A549 (cell line): ENCODE data around the gene KRT27. TPM values are rescaled to one million over a fixed set of nuclear protein-coding genes. Genes with fewer than 3 reads are reported as not detected.
A peak's percentile ranks its signal among the peaks of the same experiment; 100 is the strongest.

Experiments used
- ATAC-seq, 2 experiments: fragments of 200-7000 bp in 1 of 2; fragments of >200 bp in 1 of 2; cut with Nextera tagmentation in 1 of 2; cut with Tn5 transposase in 1 of 2; 3 replicates each; pipeline versions ENCODE4 v1.8.0 to v1.9.1; 2018 to 2020; ENCODE audit warnings: mild to moderate bottlenecking in 1 of 2, moderate library complexity in 1 of 2
- CTCF ChIA-PET: fragments of 300-600 bp; sonication (Branson Sonifier 250); formaldehyde crosslinking; extraction: SDS; loops from one replicate; lab custom pipeline; 2021; ENCODE audit warnings: antibody characterized with exemption, inconsistent platforms; lab: Yijun Ruan, JAX
- POLR2A ChIA-PET: fragments of 350-600 bp; formaldehyde crosslinking; extraction: SDS; loops from one replicate; lab custom pipeline; 2021; ENCODE audit warnings: antibody characterized with exemption, inconsistent platforms; lab: Yijun Ruan, JAX
- DNase-seq, 2 experiments: peaks; one replicate each; pipeline versions ENCODE4 v3.0.0 to v3.0.0-alpha.2; 2011 to 2016; ENCODE audit warnings: low read depth in 1 of 2, low spot score in 1 of 2
- FAIRE-seq: peaks from 2 replicates; lab custom pipeline; 2011; peaks lifted over from hg19 to GRCh38; lab: Jason Lieb, UNC
- H3K27ac ChIP-seq, 2 experiments: fragments of >200 bp; sonication (Bioruptor Twin); formaldehyde crosslinking; 3 replicates each; pipeline ENCODE4 v1.5.1; 2016 to 2017
- H3K4me1 ChIP-seq: fragments of >200 bp; sonication (Bioruptor Twin); formaldehyde crosslinking; 3 replicates; pipeline ENCODE4 v1.6.1; 2016
- H3K4me2 ChIP-seq: fragments of >200 bp; sonication (Bioruptor Twin); formaldehyde crosslinking; 3 replicates; pipeline ENCODE4 v1.6.1; 2016
- H3K4me3 ChIP-seq: fragments of >200 bp; sonication (Bioruptor Twin); formaldehyde crosslinking; 3 replicates; pipeline ENCODE4 v1.5.1; 2016
- H3K9me3 ChIP-seq: fragments of >200 bp; sonication (Bioruptor Twin); formaldehyde crosslinking; 3 replicates; pipeline ENCODE4 v1.6.1; 2016
- EHMT2 ChIP-seq: fragments of 200-600 bp; sonication (generic); IDR thresholded peaks from 2 replicates; pipeline ENCODE4 v1.6.1; 2016; ENCODE audit warnings: antibody characterized with exemption, low read depth, mild to moderate bottlenecking, moderate library complexity
- ESRRA ChIP-seq: fragments of 150-350 bp; IDR thresholded peaks from 2 replicates; pipeline ENCODE4 v1.6.1; 2014; ENCODE audit warnings: mild to moderate bottlenecking, low read length, borderline replicate concordance
- FOSB ChIP-seq: fragments of 250-450 bp; sonication (Bioruptor Pico); IDR thresholded peaks from 2 replicates; pipeline ENCODE4 v1.5.0; 2020; ENCODE audit warnings: mild to moderate bottlenecking, moderate library complexity
- FOXS1 ChIP-seq: fragments of 250-450 bp; sonication (Bioruptor Pico); IDR thresholded peaks from 2 replicates; pipeline ENCODE4 v1.5.0; 2020; ENCODE audit warnings: mild to moderate bottlenecking, moderate library complexity
- GATA3 ChIP-seq: IDR thresholded peaks from 2 replicates; pipeline ENCODE4 v1.6.1; 2012; ENCODE audit warnings: borderline replicate concordance
- HDAC2 ChIP-seq: fragments of 200-600 bp; sonication (generic); IDR thresholded peaks from 2 replicates; pipeline ENCODE4 v1.6.1; 2016
- HEYL ChIP-seq: fragments of 250-450 bp; sonication (Bioruptor Pico); IDR thresholded peaks from 2 replicates; pipeline ENCODE4 v1.8.0; 2021; ENCODE audit warnings: mild to moderate bottlenecking, moderate library complexity
- HOXA7 ChIP-seq: fragments of 250-450 bp; sonication (Bioruptor Pico); IDR thresholded peaks from 2 replicates; pipeline ENCODE4 v1.5.0; 2020; ENCODE audit warnings: mild to moderate bottlenecking, moderate library complexity
- HOXB5 ChIP-seq: fragments of 250-450 bp; sonication (Bioruptor Pico); IDR thresholded peaks from 2 replicates; pipeline ENCODE4 v1.5.0; 2020; ENCODE audit warnings: mild to moderate bottlenecking, moderate library complexity
- JUN ChIP-seq, 2 experiments: fragments of >200 bp; sonication (Bioruptor Twin); formaldehyde crosslinking; IDR thresholded peaks; 2 replicates in 1 of 2; 3 replicates in 1 of 2; pipeline ENCODE4 v1.6.1; 2016 to 2017
- JUNB ChIP-seq: fragments of >200 bp; sonication (Bioruptor Twin); formaldehyde crosslinking; IDR thresholded peaks from 2 replicates; pipeline ENCODE4 v1.6.1; 2016
- KDM1A ChIP-seq: fragments of 200-600 bp; sonication (generic); IDR thresholded peaks from 2 replicates; pipeline ENCODE4 v1.6.1; 2016; ENCODE audit warnings: low read depth, mild to moderate bottlenecking
- KDM5A ChIP-seq: fragments of 200-600 bp; sonication (generic); IDR thresholded peaks from 2 replicates; pipeline ENCODE4 v1.6.1; 2016; ENCODE audit warnings: antibody characterized with exemption, mild to moderate bottlenecking
- MAZ ChIP-seq: fragments of 150-350 bp; IDR thresholded peaks from 2 replicates; pipeline ENCODE4 v1.6.1; 2014; ENCODE audit warnings: antibody characterized with exemption, low read depth, low read length, borderline replicate concordance
- NPAS2 ChIP-seq: fragments of 250-450 bp; sonication (Bioruptor Pico); IDR thresholded peaks from 2 replicates; pipeline ENCODE4 v1.8.0; 2022; ENCODE audit warnings: mild to moderate bottlenecking, moderate library complexity, borderline replicate concordance
- NR3C1 ChIP-seq: fragments of >200 bp; sonication (Bioruptor Twin); formaldehyde crosslinking; IDR thresholded peaks from 3 replicates; pipeline ENCODE4 v1.6.1; 2017
- PHF8 ChIP-seq: fragments of 200-600 bp; sonication (generic); IDR thresholded peaks from 2 replicates; pipeline ENCODE4 v1.6.1; 2016; ENCODE audit warnings: low read depth, mild to moderate bottlenecking, antibody characterized with exemption, moderate library complexity, borderline replicate concordance
- POLR2A ChIP-seq: IDR thresholded peaks from 2 replicates; pipeline ENCODE4 v1.6.1; 2012; ENCODE audit warnings: mild to moderate bottlenecking, low read length
- RCOR1 ChIP-seq: fragments of 150-350 bp; IDR thresholded peaks from 2 replicates; pipeline ENCODE4 v1.6.1; 2014; ENCODE audit warnings: antibody characterized with exemption, low read length, low read depth
- RNF2 ChIP-seq: fragments of 200-600 bp; sonication (generic); IDR thresholded peaks from 2 replicates; pipeline ENCODE4 v1.6.1; 2016; ENCODE audit warnings: low read depth, mild to moderate bottlenecking, antibody characterized with exemption, moderate library complexity, borderline replicate concordance
- SREBF2 ChIP-seq: fragments of 450-650 bp; IDR thresholded peaks from 2 replicates; pipeline ENCODE4 v1.6.1; 2014; ENCODE audit warnings: mild to moderate bottlenecking, moderate library complexity
- ZC3H11A ChIP-seq: fragments of 450-650 bp; IDR thresholded peaks from 2 replicates; pipeline ENCODE4 v1.6.1; 2014; ENCODE audit warnings: antibody characterized with exemption, mild to moderate bottlenecking
- ZFP36 ChIP-seq: fragments of 450-650 bp; IDR thresholded peaks from 2 replicates; pipeline ENCODE4 v1.6.1; 2014; ENCODE audit warnings: borderline replicate concordance; ENCODE audit not compliant: partially characterized antibody
- ZNF302 ChIP-seq: fragments of 250-450 bp; sonication (Bioruptor Pico); IDR thresholded peaks from 2 replicates; pipeline ENCODE4 v1.9.0; 2021; ENCODE audit warnings: inconsistent platforms, mild to moderate bottlenecking, moderate library complexity
- whole genome bisulfite sequencing: methylation state at CpG from one replicate; pipeline ENCODE4 v1.1.6; 2017; ENCODE audit errors: missing lambda C conversion rate; 5-methylcytosine and 5-hydroxymethylcytosine counted together
- polyA plus RNA-seq, 4 experiments: library from polyadenylated mRNA; depleted of rRNA in 3 of 4; stranded (reverse); fragments of >200 nt; fragmentation: RNase III in 1 of 4; extraction: RNeasy Plus Mini Kit Qiagen cat#74134 plus additional on column Dnase treatment in 1 of 4; gene quantifications; 2 replicates in 3 of 4; 3 replicates in 1 of 4; pipeline ENCODE4 v1.2.3, GENCODE V29; 2011 to 2017
- TF ChIP-seq, protein P1 (sequence below): fragments of >200 bp; sonication (Bioruptor Twin); formaldehyde crosslinking; IDR thresholded peaks from 3 replicates; pipeline ENCODE4 v1.6.1; 2016
- TF ChIP-seq, protein P2 (sequence below): IDR thresholded peaks from 2 replicates; pipeline ENCODE4 v1.6.1; 2012; ENCODE audit warnings: low read depth, borderline replicate concordance

KRT27 gene
- polyA plus RNA-seq, 2 of the 4 experiments (the other 2 are of a cell fraction) = not detected

DNA sequence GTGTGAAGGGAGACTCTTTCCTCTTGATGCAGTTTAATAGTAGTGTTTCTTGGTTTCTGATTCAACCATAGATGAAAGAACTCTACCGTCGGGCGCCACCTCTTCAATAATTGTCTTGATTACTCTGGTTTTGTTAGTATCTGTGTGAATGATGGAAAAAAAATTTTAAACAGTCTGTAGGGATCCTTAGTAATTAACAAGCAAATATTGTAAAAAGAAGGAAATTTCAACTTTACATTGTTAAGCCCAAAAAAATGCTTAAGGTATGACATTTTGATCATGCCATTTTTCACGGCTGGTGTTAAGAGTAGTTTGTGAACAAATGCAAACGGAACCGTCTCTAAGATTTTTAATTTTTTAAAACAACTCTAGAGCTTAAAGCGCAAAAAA lies 36.0 kb upstream of the KRT27 start (continued):
- TF ChIP-seq PHF8 (no peak; the same call in 1 of the 2 replicates), NPAS2 (CRISPR knock-in tag) (no peak), ZFP36 (no peak), MAZ (no peak)
- TF ChIP-seq, all 56 proteins: peak for 0

DNA sequence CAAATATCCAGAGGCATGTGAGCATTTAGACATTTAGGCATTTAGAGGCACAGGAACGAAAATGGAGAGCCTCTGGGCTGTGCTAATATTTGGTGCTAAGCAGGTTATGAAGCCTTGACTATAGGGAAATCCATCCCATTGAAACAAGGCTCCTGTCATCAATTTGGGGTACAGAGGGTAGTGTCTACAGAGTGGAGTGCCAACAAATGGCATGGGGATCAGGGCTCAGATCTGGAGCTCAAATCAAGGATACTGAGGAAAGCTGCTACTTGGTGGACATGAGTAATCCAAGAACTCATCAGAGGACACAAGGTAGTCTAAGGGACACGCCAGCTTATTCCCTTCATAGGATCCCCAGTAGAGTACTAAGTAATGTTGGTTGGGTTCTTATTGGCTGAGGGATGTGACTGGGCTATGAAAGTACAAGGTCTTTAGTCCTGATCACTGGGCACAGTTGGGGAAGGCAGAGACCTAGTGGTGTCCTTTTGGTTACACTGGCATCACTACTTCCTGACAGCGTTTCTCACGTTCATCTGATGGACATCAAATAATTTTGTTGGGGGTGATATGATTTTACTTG lies 34.8 kb upstream of the KRT27 start:
- Histone ChIP-seq H3K27ac (no peak overlapping the region), H3K4me3 (no peak overlapping the region; the same call in 2 of the 3 replicates), H3K9me3 (no peaks in the 10 kb centered on the region), H3K4me2 (peak overlapping the region; percentile 72), H3K4me1 (peaks cover 20% of the 10 kb centered on the region)
- POLR2A ChIA-PET = no interaction called here
- ATAC-seq (no peak), DNase-seq (no peak), FAIRE-seq (no peak)
- TF ChIP-seq KDM1A = no peak
- no peak for TF ChIP-seq FOXS1 (CRISPR knock-in tag)
- TF ChIP-seq HOXA7 (CRISPR knock-in tag) = no peak
- no peak for TF ChIP-seq RNF2
- no peak for TF ChIP-seq POLR2A
- no peak for TF ChIP-seq ESRRA
- 92% methylated on average over 4 of the region's 4 CpGs for WGBS
- CTCF ChIA-PET = interaction anchor here (0.8 to 6.4 kb wide), 8 partner anchors 11 to 850 kb away, joined by 3 to 51 read pairs (median 4); no protein-coding TSS in a partner anchor

DNA sequence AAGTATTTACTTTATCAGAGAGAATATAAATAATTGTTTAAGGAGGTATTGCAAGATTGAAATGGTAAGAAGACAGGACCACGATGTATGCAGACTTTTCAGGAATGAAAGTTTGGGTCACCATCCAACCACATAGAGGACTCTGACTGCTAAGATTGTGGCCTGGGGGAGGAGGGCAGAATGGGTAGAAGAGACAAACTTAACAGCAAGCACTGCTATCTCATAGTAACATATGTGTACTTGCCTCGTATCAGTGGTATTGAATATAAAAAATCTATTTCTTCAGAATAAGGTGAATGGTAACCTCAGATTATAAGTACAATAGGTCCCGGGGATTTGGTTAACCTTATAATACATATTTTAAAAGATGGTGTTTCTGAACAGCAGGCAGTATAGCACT lies 34.2 kb upstream of the KRT27 start:
- H3K4me1 ChIP-seq = peaks cover 20% of the 10 kb centered on the region
- 95% methylated on average over 3 of the region's 3 CpGs for WGBS
- no peak for ATAC-seq
- no peak for DNase-seq
- POLR2A ChIA-PET = no interaction called here
- H3K4me3 ChIP-seq = no peak overlapping the region
- H3K9me3 ChIP-seq = no peaks in the 10 kb centered on the region
- CTCF ChIA-PET = interaction anchor here (0.6 to 6.4 kb wide), 12 partner anchors 10 to 851 kb away, joined by 4 to 51 read pairs (median 6); no protein-coding TSS in a partner anchor
- no peak overlapping the region for H3K4me2 ChIP-seq
- FAIRE-seq = no peak
- no peak for TF ChIP-seq ZNF302
- no peak for TF ChIP-seq JUN (IDR thresholded peaks at IDR 0.05)
- no peak for TF ChIP-seq HEYL (CRISPR knock-in tag)
- TF ChIP-seq FOSB (CRISPR knock-in tag) = no peak
- TF ChIP-seq HDAC2 = no peak
- TF ChIP-seq KDM5A = no peak
- no peak for TF ChIP-seq EHMT2
- TF ChIP-seq, protein P1, sequence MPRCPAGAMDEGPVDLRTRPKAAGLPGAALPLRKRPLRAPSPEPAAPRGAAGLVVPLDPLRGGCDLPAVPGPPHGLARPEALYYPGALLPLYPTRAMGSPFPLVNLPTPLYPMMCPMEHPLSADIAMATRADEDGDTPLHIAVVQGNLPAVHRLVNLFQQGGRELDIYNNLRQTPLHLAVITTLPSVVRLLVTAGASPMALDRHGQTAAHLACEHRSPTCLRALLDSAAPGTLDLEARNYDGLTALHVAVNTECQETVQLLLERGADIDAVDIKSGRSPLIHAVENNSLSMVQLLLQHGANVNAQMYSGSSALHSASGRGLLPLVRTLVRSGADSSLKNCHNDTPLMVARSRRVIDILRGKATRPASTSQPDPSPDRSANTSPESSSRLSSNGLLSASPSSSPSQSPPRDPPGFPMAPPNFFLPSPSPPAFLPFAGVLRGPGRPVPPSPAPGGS = no peak
- TF ChIP-seq JUNB = no peak
- TF ChIP-seq NR3C1 = no peak
- TF ChIP-seq HOXB5 (CRISPR knock-in tag) = no peak
- TF ChIP-seq ZC3H11A = no peak
- no peak for TF ChIP-seq SREBF2
- no peak for TF ChIP-seq PHF8
- no peak for TF ChIP-seq HOXA7 (CRISPR knock-in tag)
- no peak for TF ChIP-seq GATA3
- TF ChIP-seq RCOR1 = no peak
- TF ChIP-seq, protein P2, sequence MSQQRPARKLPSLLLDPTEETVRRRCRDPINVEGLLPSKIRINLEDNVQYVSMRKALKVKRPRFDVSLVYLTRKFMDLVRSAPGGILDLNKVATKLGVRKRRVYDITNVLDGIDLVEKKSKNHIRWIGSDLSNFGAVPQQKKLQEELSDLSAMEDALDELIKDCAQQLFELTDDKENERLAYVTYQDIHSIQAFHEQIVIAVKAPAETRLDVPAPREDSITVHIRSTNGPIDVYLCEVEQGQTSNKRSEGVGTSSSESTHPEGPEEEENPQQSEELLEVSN = no peak
- H3K27ac ChIP-seq = no peak overlapping the region
